MCF 10A (cell line): ENCODE results near the gene RPS6KC1. TPM values are rescaled to one million over a fixed set of nuclear protein-coding genes. Genes with fewer than 3 reads are reported as not detected.

Source experiments
- Bru-seq: library from RNA; stranded (reverse); fragments of 400-500 nt; gene quantifications from one replicate; lab custom pipeline; 2021; lab: Mats Ljungman, UMichigan
- BruChase-seq, 2 experiments: library from RNA; stranded (reverse); fragments of 400-500 nt; gene quantifications; one replicate each; lab custom pipeline; 2021; lab: Mats Ljungman, UMichigan
- BruUV-seq: library from RNA; stranded (reverse); fragments of 400-500 nt; replicated peaks from 2 replicates; lab custom pipeline; 2021; lab: Mats Ljungman, UMichigan
- CTCF ChIA-PET: fragments of 300-600 bp; sonication (Branson Sonifier 250); formaldehyde crosslinking; extraction: SDS; loops from one replicate; lab custom pipeline; 2021; ENCODE audit warnings: antibody characterized with exemption, inconsistent platforms; lab: Yijun Ruan, JAX
- POLR2A ChIA-PET: fragments of 300-600, 350-650 bp; sonication (Branson Sonifier 250); formaldehyde crosslinking; extraction: SDS; loops from one replicate; lab custom pipeline; 2020; ENCODE audit warnings: antibody characterized with exemption, inconsistent platforms; lab: Yijun Ruan, JAX
- DNase-seq: peaks from one replicate; pipeline ENCODE4 v3.0.0-alpha.2; 2018; ENCODE audit not compliant: unreplicated experiment
- H3K27ac Mint-ChIP-seq: one replicate; pipeline ENCODE4 v1.8.0; 2022; ENCODE audit warnings: mild to moderate bottlenecking, low read depth, mixed read lengths; ENCODE audit not compliant: unreplicated experiment
- H3K27me3 Mint-ChIP-seq: one replicate; pipeline ENCODE4 v1.8.0; 2022; ENCODE audit warnings: mixed read lengths; ENCODE audit not compliant: insufficient read depth, unreplicated experiment
- H3K36me3 Mint-ChIP-seq: one replicate; pipeline ENCODE4 v1.8.0; 2022; ENCODE audit warnings: mild to moderate bottlenecking, moderate library complexity, mixed read lengths; ENCODE audit not compliant: insufficient read depth, unreplicated experiment
- H3K4me1 Mint-ChIP-seq: one replicate; pipeline ENCODE4 v1.8.0; 2022; ENCODE audit warnings: mixed read lengths; ENCODE audit not compliant: insufficient read depth, unreplicated experiment
- H3K4me3 Mint-ChIP-seq: one replicate; pipeline ENCODE4 v1.8.0; 2022; ENCODE audit warnings: mild to moderate bottlenecking, moderate library complexity, mixed read lengths; ENCODE audit not compliant: unreplicated experiment
- H3K9me3 Mint-ChIP-seq: one replicate; pipeline ENCODE4 v1.8.0; 2022; ENCODE audit warnings: mixed read lengths; ENCODE audit not compliant: unreplicated experiment
- CTCF ChIP-seq: fragments of 200-600 bp; IDR thresholded peaks from one replicate; pipeline ENCODE4 v1.8.0; 2022; ENCODE audit warnings: antibody characterized with exemption, mild to moderate bottlenecking; ENCODE audit not compliant: unreplicated experiment
- intact Hi-C: fragments of 100-400 bp; cut with micrococcal nuclease; formaldehyde crosslinking; loops from 2 replicates; pipeline ENCODE4 v1.14.1; 2022
- long read RNA-seq: library from polyadenylated mRNA; stranded (forward); transcript quantifications from one replicate; pipeline ENCODE4 v2.0.0, GENCODE V29; 2022
- total RNA-seq: library from RNA; stranded (reverse); gene quantifications from 2 replicates; pipeline ENCODE4 v1.2.3, GENCODE V29; 2022

The RPS6KC1 gene
- total RNA-seq (24.5 and 24.9 TPM in 2 replicates), Bru-seq, nascent RNA (percentile 90 among the genes with signal in this experiment), BruChase-seq, experiment 1, labeled RNA remaining after a 6-hour chase (percentile 80 among the genes with signal in this experiment), BruChase-seq, experiment 2, labeled RNA remaining after a 2-hour chase (percentile 89 among the genes with signal in this experiment)
- long read RNA-seq, full-length matches to known transcripts, result 21 of 58 reads
- long read RNA-seq, partial matches to known transcripts, result 4 of 58 reads
- long read RNA-seq, other reads (novel, unspliced or antisense), result 33 of 58 reads

- ChIA-PET POLR2A (interaction anchor here (0.5 to 2.6 kb wide), 20 partner anchors 10 to 443 kb away, joined by 3 to 25 read pairs (median 5); partner anchors contain the start of genes ANGEL2, ATF3, NSL1 and TATDN3), CTCF (interaction anchor here (0.5 to 2.6 kb wide), 9 partner anchors 12 to 1204 kb away, joined by 3 to 15 read pairs (median 5); no protein-coding TSS in a partner anchor)
- peak; percentile 92 for DNase-seq
- Mint-ChIP-seq H3K27ac (peak within 1 kb of the TSS; percentile 95), H3K9me3 (peaks cover 14% of the 10 kb centered on the region), H3K4me3 (peak within 1 kb of the TSS; percentile 94), H3K36me3 (peaks cover 10% of the 10 kb centered on the region), H3K27me3 (no peaks in the 10 kb centered on the region), H3K4me1 (peaks cover 22% of the 10 kb centered on the region)
- BruUV-seq, result no TSS peak
- TF ChIP-seq CTCF, result peak; percentile 15
- intact Hi-C loops, result loop anchor here (1.0 to 10.0 kb wide), 2 partner anchors 36 to 257 kb away; partner anchors contain the start of genes ANGEL2, NSL1 and TATDN3
These were observed at the start of gene RPS6KC1 for GRCh38 chr1:213051127-213051880. RPS6KC1 (plus strand) TSS chr1:213051241; CDS start chr1:213051405, 164 bp downstream.

GRCh38 chr1:213003256-213003655, 47.8 kb upstream of the RPS6KC1 start:
- ChIA-PET POLR2A (interaction anchor here (1.1 to 4.2 kb wide), 2 partner anchors 10 to 67 kb away, joined by 3 to 32 read pairs; partner anchors contain the start of gene ANGEL2), CTCF (interaction anchor here (0.6 to 6.2 kb wide), 14 partner anchors 7 to 831 kb away, joined by 3 to 73 read pairs (median 4); no protein-coding TSS in a partner anchor)
- H3K36me3 Mint-ChIP-seq, result peaks cover 93% of the 10 kb centered on the region
- TSS peak; percentile 1 for BruUV-seq
- no peaks in the 10 kb centered on the region for H3K27me3 Mint-ChIP-seq
- H3K4me1 Mint-ChIP-seq, result no peaks in the 10 kb centered on the region
- no peak overlapping the region for H3K4me3 Mint-ChIP-seq
- no peak for TF ChIP-seq CTCF
- H3K27ac Mint-ChIP-seq, result no peak overlapping the region
- H3K9me3 Mint-ChIP-seq, result no peaks in the 10 kb centered on the region
- DNase-seq, result no peak
- intact Hi-C loops, result no loop called here

GRCh38 chr1:213008564-213008963, 42.5 kb upstream of the RPS6KC1 start:
- H3K36me3 Mint-ChIP-seq, result peaks cover 97% of the 10 kb centered on the region
- TF ChIP-seq CTCF, result no peak
- no peak overlapping the region for H3K4me3 Mint-ChIP-seq
- no peak for DNase-seq
- peaks cover 8% of the 10 kb centered on the region for H3K4me1 Mint-ChIP-seq
- no TSS peak for BruUV-seq
- H3K27ac Mint-ChIP-seq, result no peak overlapping the region
- ChIA-PET POLR2A (no interaction called here), CTCF (interaction anchor here (6.2 kb wide), 1 partner anchor 13 kb away, joined by 73 read pairs; no protein-coding TSS in a partner anchor)
- H3K9me3 Mint-ChIP-seq, result no peaks in the 10 kb centered on the region
- no peaks in the 10 kb centered on the region for H3K27me3 Mint-ChIP-seq
- intact Hi-C loops, result no loop called here
